Cortex of kidney (tissue), 1 donor: ENCODE data around the gene POU2AF1.

Source experiments
- DNase-seq: peaks from one replicate; lab custom pipeline; 2025; lab: John Stamatoyannopoulos, UW

The POU2AF1 gene

DNA sequence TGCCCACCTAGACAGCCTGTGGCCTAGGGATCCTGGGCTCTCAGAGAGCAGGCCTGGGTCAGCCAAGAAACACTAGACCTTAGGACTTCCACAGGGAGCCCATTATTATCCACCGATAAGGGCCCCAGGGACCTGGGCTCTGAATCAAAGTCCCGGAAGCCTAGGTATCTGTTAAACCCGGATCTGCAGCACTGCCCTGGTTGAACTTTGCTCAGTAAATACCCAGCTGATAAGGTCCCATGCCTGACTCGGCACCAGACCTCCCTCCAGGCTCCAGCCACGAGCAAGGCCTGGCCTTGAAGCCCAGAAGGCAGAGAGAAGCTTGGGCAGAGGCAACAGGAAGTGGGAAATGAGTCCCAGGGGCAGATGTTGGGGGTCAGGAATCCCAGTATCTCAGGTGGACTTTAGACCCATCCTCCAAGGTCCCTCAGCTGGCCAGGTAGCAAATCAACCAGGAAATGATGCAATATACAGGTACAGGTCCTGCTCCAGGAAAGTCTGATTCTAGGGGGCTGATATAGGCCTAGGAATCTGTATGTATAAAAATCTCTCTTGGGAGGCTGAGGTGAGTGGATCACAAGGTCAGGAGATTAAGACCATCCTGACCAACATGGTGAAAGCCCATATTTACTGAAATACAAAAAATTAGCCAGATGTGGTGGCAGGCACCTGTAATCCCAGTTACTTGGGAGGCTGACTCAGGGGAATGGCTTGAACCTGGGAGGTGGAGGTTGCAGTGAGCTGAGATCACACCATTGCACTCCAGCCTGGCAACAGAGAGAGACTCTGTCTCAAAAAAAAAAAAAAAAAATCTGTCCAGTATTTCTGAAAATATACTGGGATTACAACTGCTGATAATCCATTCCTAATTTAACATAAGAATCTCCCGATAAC, 18.7 kb downstream of the POU2AF1 start:
- no peak for DNase-seq

DNA sequence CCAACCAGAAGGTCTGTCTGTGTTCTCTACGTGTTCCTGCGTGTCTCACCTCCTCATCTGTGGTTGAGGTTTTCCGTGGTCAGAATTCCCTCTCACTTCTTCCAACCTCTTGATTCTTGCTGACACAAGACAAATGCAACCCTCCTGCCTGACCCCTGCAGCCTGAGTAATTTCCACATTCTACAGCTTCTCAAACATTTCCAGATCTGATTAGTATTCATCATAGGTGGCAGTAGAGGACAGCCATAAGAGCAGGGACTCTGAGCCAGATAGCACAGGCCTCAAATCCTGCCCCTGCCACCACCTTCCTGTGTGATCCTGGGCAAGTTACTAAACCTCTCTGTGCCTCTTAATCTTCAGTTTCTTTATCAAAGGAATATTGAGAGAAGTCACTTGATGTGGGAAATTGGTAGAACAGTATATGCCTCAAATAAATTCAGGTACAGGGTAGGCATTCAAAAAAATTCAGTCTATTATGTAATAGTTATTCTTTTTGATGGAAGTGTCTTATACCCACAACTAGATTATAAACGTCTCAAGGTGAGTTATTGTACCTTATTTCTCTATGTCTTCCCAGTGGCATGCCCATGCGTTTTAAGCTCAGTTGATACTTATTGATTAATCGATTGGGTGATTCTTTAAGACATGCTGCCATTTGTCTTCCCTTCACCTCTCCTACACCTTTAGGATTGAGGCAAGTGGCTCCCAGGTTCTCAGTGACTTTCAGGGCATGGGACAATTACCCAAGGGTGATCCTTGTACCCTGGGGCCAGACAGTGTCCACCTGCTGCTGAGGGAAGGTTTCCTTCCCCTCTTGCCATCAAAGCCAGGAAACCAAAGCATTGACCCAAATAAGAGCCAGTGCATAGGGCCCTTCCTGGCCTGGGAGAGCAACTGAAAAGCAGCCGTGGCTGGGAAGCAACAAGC, 19.6 kb downstream of the POU2AF1 start:
- no peak for DNase-seq

DNA sequence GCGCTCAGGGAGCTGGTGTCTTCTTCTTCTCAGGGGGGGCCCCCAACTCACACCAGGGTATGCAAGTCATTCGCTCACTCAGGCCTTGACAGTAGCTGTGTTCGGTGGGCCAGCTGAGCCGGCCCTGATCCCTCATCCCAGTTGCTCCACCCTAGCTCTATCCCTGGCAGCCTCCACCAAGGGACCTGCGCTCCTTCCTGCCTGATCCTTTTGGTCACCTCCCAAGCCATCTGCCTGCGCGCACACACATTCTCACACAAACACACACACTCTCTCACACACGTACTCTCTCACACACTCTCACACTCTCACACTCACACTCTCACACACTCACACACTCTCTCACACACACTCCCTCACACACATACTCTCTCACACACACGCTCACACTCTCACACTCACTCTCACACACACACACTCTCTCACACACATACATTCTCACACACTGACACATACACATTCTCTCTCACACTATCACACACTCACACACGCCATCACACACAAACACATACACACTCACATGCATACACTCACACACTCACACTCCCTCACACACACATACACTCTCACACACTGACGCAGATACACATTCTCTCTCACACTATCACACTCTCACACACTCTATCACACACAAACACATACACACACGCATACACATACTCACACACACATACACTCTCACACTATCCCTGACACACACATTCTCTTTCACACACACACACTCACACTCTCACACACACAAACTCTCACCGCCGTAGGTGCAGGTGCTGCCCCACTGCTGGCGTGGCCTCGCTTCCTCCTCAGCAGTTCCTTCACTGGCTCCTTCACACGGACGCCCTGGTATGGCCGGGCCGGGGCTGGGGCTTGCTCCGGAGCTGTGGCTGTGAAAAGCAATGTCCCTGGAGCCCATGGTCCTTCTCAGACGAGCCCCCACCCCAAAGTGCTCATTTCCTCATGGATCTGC, 20.8 kb downstream of the POU2AF1 start:
- no peak for DNase-seq

DNA sequence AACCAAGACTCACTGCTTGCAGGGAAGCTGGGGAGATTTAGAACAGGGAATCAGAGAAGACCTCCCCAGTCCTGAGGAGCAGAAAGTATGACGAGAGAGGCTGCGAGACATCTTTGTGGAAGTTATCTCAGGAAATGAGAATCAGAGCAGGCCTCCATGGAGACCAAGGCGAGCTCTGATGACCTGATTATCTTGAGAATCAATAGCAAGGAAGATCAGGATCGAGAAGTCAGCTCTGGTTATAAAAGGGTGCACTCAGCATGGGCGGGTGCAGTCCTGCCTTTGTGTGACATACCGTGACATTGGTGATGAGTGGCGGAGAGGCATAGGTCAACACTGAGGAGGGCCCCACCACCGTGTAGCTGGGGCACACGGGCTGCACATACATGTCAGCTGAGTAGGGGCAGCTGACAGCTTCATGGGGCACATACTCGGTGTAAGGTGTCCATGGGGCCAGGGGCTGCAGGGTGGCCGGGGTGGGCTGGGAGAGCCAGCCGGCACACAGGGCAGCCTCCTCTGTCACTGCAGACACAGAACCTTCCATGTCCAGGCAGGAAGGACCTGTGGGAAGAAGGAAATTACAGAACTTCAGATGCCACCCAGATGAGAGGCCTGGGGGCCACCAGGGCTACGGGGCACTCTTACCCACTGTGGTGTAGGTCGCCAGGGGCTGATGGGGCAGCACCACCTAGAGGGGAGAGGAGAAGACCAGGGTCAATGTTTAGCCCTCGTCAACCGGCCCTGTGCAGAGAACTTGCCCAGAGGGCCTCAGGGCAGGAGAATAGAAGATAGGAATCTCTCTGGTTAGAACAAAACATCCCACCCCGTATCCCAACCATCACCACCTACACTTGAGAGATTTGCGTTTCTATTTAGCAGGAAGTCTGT, 21.7 kb downstream of the POU2AF1 start:
- DNase-seq: no peak

DNA sequence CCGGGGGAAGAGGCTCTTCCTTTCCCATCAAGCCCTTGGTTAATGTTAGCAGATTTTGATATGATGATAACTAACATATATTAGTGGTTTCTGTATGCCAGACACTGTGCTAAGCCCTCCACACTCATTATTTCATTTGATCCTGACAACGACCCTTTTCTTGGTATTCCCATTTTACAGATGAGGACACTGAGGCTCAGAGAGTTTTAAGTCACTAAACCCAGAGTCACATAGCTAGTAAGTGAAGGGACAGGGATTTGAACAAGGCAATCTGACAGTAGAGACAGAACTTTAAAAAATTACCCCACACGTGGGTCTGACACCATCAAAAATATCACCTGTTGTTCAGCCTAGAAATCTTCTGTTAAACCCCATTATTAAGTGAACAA, 22.4 kb downstream of the POU2AF1 start:
- no peak for DNase-seq

DNA sequence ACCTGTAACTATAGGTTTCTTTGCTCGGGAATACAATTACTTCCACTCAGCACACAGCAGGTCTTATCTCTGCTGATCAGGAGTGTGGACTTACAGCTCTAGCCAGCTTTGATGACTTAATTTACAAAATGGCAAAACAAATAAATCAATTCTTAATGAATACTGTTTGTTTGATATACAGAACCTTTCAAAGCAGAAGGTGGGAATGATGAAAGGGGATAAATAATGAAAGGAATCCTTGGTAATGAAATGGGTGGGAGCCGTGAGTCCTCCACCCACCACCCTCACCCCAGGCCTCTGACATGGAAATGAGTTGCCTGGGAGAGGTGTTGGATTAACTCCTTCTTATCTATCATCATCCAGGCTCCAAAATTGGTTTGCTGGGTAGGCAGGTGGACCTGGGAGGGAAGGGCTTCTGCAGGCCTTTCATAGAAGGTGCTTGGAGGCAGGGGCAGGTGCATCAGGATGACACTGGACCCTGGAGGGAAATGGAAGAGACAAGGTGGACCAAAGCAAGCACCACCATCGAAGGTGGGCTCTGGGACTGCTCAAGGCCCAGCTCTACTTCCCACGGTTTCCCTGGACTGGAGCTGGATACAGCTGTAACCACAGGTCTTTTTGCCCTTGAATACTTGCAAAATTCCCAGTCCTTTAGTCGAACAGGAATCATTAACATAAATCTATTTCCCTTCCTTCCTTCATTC, 23.0 kb downstream of the POU2AF1 start:
- DNase-seq: no peak

DNA sequence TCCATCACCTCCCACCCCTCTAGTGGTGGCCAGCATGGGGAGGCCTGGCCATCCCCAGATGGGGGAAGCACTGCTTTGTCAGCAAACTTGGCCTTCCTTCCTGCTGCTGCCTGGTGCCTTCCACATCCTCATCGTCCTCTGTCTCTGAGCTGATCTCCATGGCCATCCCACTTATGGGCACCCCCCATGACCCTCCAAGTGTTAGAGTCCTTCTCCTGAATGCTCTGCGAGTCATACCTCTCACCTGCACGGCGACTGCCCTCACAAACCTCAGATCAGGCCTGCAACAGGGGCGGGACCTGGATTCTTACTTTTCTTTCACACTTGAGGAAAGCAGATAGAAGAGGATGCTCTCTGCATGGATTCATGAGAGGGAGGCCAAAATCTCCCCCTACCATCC, 24.0 kb downstream of the POU2AF1 start:
- DNase-seq: no peak

DNA sequence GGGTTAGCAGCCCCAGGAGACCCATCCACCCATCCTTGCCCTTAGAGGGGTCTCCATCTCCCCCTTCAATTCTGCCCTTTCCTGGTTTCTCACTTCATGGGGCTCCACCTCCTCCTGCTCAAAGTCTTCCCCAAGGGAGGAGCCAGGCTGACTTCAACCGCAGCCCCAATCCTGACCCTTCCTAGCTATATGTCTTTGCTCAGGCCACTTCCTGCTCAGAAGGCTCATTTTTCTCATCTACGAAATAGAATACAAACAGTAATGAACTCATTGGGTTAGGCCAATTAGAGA, 24.5 kb downstream of the POU2AF1 start:
- no peak for DNase-seq

DNA sequence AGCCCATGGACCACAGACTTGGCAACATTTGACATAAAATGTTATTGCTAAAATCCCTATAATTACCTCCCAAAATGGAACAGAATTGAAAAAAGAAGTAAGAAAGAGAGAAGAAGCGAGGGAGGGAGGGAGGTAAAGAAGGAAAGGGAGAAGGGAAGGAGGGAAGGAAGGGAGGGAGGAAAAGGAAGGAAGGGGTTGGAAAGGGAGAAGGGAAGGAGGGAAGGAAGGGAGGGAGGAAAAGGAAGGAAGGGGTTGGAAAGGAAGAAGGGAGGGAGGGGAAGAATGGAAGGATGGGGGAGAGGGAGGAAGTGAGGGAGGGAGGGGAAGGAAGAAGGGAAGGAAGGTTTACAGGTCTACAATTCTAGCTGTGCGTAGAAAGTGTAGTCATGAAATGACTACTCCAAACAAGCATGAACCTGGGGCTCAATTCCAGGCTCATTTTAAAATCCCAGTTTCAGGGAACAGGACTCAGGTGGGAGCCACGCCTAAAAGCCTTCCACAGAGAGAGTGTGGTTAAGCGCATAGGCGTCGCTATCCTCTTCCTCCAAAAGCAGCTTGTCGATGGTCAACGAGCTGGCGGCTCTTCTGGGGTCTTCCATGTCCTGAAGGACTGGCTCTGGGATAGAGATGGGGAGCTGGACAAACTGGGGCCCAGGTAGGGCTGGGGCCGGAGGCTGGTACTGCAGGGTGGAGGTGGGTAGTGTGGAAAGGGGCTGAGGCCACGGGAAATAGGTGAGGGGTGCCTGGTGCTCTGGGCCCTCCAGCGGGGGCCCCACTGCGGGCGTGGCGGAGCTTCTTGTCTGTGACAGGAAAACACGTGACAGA, 25.1 kb downstream of the POU2AF1 start:
- DNase-seq: no peak

DNA sequence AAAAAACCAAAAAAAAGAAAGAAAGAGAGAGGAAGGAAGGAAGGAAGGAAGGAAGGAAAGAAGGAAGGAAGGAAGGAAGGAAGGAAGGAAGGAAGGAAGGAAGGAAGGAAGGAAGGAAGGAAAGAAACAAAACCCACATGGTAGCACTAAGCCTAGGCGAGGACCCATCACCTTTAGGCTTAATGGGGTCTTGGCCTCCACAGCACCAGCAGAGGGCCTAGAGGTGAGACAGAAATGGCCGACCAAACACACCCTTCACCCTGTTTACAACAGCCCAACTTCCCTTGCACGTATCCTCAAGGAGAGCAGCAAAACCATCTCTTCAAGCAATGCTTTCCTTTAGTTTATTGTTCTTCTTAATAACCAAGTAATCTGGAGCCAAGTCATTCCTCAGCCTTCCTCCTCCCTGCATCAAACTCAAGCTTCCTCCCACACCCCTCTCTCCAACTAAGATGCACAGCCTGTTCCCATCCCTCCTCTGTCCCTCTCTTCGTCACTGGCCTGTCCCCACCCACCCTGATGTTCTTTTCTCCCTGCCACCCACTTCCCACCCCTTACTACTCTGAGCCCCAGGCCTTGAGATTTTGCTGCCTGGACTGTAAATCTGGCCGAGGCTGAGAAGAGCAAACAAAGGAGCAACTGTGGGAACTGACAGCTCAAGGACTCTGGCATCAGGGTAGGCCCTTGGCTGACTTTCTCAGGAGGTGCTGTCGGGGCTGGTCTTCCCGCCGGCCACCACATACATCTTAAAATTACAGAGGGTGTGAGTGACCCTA, 26.0 kb downstream of the POU2AF1 start:
- DNase-seq: no peak

DNA sequence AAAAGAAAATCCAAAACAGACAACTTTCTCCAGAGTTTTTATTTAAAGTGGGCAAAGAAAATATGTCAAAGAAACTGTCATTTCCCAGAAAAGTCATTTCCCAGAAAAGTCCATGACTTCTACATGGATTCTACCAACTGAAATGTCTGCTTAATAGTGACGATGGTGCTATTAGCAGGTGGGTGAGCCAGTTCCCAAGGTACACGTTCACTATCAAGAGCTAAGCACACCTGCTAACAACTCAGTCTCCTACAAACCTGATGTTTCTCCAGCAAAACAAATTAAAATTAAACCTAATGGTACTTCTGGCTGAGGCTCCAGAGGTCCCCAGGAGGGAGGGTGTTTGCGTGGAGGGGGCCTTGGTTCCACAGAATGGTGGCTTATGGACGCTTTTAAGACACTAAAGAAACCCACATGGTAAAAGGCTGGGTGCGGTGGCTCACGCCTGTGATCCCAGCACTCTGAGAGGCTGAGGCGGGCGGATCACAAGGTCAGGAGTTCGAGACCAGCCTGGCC, 26.8 kb downstream of the POU2AF1 start:
- no peak for DNase-seq

DNA sequence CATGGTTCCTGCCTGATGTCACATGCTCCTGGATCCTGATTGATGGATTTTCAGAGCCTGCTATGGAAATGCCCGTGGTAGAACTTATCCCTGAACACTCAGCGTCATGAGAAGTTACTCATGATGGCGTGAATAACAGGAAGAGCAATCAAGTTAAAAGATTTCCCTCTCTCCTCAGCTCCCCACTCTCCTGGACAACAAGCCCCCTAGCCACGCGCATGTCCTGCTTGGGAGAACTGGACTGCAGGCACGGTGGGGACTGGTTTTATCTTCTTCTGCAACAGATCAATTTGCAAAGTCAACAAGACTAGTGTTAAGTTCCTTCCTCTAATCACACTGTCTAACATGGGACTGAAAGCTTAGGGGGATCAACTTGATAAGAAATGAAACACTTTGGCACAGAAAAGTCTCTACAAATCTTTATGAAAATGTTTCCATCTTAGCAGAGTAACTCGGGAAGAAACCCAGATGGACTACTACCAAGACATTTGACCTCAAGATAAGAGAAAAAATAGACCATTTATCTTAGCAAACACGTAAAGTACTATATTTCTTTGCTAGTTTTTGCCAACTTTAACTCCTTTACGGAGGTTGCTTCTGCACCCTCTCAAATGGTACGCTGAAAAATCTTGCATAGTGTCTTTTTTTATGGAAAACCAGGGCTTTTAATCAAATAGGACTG, 27.6 kb downstream of the POU2AF1 start:
- no peak for DNase-seq

DNA sequence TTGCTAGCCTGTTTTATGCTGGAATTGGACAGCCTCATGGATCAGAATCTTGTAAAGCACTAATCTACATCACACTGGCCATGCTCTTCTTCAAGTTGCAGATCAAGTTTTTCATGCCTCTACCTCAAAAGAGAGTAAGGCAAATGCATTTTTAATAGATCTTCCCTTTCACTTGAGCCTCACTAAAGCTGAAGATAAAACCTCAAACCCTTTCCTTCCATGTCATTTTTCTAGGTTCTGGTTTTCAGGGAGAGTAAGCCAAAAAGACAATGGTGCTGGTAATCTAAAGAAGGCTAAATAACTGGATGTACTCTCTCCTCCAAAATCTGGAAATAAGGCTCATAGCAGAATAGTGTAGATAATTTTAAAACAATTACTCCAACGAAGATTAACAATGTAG, 28.3 kb downstream of the POU2AF1 start:
- DNase-seq: no peak

DNA sequence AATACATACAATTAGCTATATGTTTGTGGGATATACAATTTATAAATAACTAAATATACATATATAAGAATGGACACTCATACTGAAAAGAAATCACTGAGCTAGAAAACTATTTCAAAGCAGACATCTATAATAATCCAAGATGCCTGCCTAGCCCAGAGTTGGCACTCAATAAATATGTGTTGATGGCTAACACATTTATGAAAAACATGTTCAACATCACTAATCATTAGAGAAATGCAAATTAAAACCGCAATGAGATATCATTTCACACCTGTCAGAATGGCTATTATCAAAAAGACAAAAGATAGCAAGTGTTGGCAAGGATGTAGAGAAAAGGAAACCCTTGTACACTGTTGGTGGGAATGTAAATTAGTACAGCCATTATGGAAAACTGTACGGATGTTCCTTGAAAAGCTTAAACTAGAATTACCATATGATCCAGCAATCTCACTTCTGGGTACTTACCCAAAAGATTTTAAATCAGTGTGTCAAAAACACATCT, 29.8 kb downstream of the POU2AF1 start:
- no peak for DNase-seq

DNA sequence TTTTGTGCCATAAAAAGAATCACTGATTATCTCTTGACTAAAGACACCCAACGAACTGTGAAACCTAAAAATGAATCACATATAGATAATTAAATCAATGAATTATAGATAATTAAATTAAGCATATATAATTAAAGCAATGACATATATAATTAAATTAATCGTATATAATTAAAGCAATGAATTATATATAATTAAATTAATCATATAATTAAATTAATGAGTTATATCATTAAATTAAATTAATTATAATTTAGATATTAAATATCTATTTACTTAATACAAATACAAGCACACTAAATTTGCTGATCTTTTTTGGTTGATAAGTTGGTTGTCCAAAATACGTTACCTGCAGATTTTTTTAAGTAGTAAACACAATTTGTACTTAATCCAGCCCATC, 30.9 kb downstream of the POU2AF1 start:
- DNase-seq: no peak

DNA sequence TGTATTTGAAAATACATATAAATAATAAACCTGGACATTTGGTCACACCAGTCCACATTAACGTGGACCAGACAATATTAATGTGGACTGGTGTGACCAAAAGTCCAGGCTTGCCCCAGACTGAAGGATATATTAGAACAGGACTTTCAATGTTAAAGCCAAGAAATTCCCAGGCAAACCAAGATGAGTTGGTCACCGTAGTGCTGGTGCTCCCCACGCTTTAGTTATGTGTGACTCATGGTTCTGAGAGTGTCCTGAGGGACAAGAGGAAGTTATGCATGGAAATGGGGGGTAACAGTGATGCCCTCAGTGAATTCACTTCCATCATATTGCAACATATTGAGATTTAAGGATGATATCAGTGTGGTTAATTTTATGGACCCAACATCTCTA, 31.4 kb downstream of the POU2AF1 start:
- no peak for DNase-seq

DNA sequence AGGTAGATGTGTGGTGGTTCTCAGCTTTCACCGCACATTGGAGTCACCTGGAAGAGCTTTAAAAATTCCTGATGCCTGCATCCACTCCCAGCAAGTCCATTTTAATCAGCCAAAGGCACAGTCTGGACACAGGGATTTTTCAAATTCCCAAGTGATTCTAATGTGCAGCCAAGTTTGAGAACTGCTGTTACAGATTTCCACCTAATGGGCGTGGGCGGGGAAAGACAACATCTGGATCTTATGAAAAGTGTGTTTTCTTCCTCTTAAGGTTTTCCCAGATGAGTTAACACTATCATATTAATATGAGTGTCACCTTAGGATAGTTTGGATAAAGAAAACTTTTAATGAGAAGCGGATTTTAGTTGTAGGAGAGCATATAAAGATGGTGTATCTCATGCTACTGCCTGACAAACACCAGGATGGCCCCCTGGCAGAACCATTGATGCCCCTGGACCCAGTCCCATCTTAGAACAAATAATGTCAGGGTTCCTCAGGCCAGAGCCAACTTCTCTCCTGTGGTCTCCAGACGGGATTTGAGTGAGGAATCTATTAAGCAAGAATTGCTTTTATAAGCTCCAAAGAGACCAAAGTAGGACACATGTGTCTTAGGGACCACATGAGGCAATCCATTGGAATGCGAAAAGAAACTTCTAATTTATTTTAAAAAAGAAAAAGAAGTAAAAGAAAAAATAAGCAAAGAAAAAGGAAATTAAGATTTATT, 31.9 kb downstream of the POU2AF1 start:
- DNase-seq: no peak
